Panc1 (cell line): ENCODE measurements around the gene C1QA. TPM values are rescaled to one million over a fixed set of nuclear protein-coding genes. Genes with fewer than 3 reads are reported as not detected.

ENCODE experiments used
- ATAC-seq: fragments of 200-7000 bp; cut with Tn5 transposase; 2 replicates; pipeline ENCODE4 v1.9.1; 2020; ENCODE audit warnings: mild to moderate bottlenecking, moderate library complexity
- BruUV-seq: library from RNA; stranded (reverse); fragments of 400-500 nt; replicated peaks from 2 replicates; lab custom pipeline; 2021; lab: Mats Ljungman, UMichigan
- CTCF ChIA-PET: fragments of 300-600 bp; sonication (Branson Sonifier 250); formaldehyde crosslinking; loops from one replicate; lab custom pipeline; 2022; ENCODE audit warnings: antibody characterized with exemption; lab: Charles Lee
- POLR2A ChIA-PET: fragments of 300-600 bp; sonication (Branson Sonifier 250); formaldehyde crosslinking; loops from one replicate; lab custom pipeline; 2022; ENCODE audit warnings: antibody characterized with exemption; lab: Charles Lee
- DNase-seq: peaks from one replicate; pipeline ENCODE4 v3.0.0-alpha.2; 2010; ENCODE audit warnings: low read depth, low spot score
- H3K27ac ChIP-seq: 2 replicates; pipeline ENCODE4 v1.5.1; 2011; ENCODE audit warnings: mild to moderate bottlenecking, low read length, inconsistent platforms
- H3K27me3 ChIP-seq: fragments of 200-500 bp; sonication (Bioruptor generic); 2 replicates; pipeline ENCODE4 v1.6.0; 2014; ENCODE audit warnings: low read length, inconsistent platforms; ENCODE audit not compliant: control insufficient read depth, insufficient read depth
- H3K36me3 ChIP-seq: fragments of 200-500 bp; sonication (Bioruptor generic); 2 replicates; pipeline ENCODE4 v1.5.1; 2014; ENCODE audit warnings: inconsistent platforms, mild to moderate bottlenecking, low read length, moderate library complexity; ENCODE audit not compliant: control insufficient read depth, insufficient read depth
- H3K4me1 ChIP-seq: 2 replicates; pipeline ENCODE4 v1.5.1; 2011; ENCODE audit warnings: inconsistent platforms, mild to moderate bottlenecking, low read length, moderate library complexity; ENCODE audit not compliant: control insufficient read depth, insufficient read depth
- H3K4me3 ChIP-seq, 2 experiments: 2 replicates each; pipeline ENCODE4 v1.5.1; 2011 to 2012; ENCODE audit warnings: low read depth in 2 of 2, low read length in 2 of 2, mild to moderate bottlenecking in 2 of 2, inconsistent platforms in 1 of 2, moderate library complexity in 1 of 2
- H3K9me3 ChIP-seq: fragments of 200-500 bp; sonication (Bioruptor generic); 2 replicates; pipeline ENCODE4 v1.5.1; 2014; ENCODE audit warnings: low read depth, mild to moderate bottlenecking, inconsistent platforms, low read length, moderate library complexity; ENCODE audit not compliant: control insufficient read depth, insufficient read depth
- CTCF ChIP-seq: fragments of 450-650 bp; IDR thresholded peaks from 2 replicates; pipeline ENCODE4 v1.5.1; 2017; ENCODE audit warnings: mild to moderate bottlenecking
- POLR2AphosphoS5 ChIP-seq: IDR thresholded peaks from 2 replicates; pipeline ENCODE4 v1.6.1; 2012; ENCODE audit warnings: mild to moderate bottlenecking, low read depth, low read length, moderate library complexity
- REST ChIP-seq, 2 experiments: IDR thresholded peaks; 2 replicates each; pipeline ENCODE4 v1.6.1; 2011 to 2012; ENCODE audit warnings: low read depth in 2 of 2, control low read depth in 1 of 2, low read length in 1 of 2, mild to moderate bottlenecking in 1 of 2, moderate library complexity in 1 of 2; ENCODE audit not compliant: insufficient read depth in 1 of 2
- SIN3A ChIP-seq: IDR thresholded peaks from 2 replicates; pipeline ENCODE4 v1.6.1; 2012; ENCODE audit warnings: low read depth, mild to moderate bottlenecking, low read length, moderate library complexity, borderline replicate concordance; ENCODE audit not compliant: insufficient read depth
- TCF7L2 ChIP-seq: IDR thresholded peaks from 2 replicates; pipeline ENCODE4 v1.6.1; 2011; ENCODE audit warnings: mild to moderate bottlenecking, low read depth, low read length, inconsistent platforms
- in situ Hi-C: cut with HindIII; loops from 2 replicates; pipeline ENCODE4 v1.10.0; 2016; ENCODE audit warnings: low sequenced_read_pairs, low pct_unique_long_range_greater_than_20kb
- intact Hi-C: fragments of 100-400 bp; cut with micrococcal nuclease; formaldehyde crosslinking; loops from one replicate; pipeline ENCODE4 v1.10.0; 2022; ENCODE audit not compliant: unreplicated experiment
- total RNA-seq: library from RNA; stranded (reverse); gene quantifications from one replicate; pipeline ENCODE4 v1.2.1, GENCODE V29; 2021; ENCODE audit not compliant: unreplicated experiment

The C1QA gene
- total RNA-seq, 1 experiment from 2014 or later, result 0.41 TPM

GRCh38 chr1:22660716-22661241, 24.4 kb downstream of the C1QA start:
- in situ Hi-C loops, result no loop called here
- Histone ChIP-seq H3K36me3 (no peaks in the 10 kb centered on the region), H3K4me3 (no peak overlapping the region), H3K9me3 (no peaks in the 10 kb centered on the region), H3K27me3 (no peaks in the 10 kb centered on the region; the same call in 1 of the 2 replicates), H3K27ac (no peak overlapping the region), H3K4me1 (no peaks in the 10 kb centered on the region)
- intact Hi-C loops, result no loop called here
- BruUV-seq, result no TSS peak
- no peak for DNase-seq
- CTCF ChIA-PET, result no interaction called here
- no peak for ATAC-seq
- POLR2A ChIA-PET, result no interaction called here
- TF ChIP-seq TCF7L2 (no peak), REST (IDR thresholded peaks at IDR 0.05; ENCODE audit: insufficient read depth in 1 of 2, low read depth in 2 of 2, low read length in 1 of 2) (no peak), POLR2AphosphoS5 (no peak), SIN3A (no peak), CTCF (no peak)

- DNase-seq, result no peak
- Histone ChIP-seq H3K27ac (no peak overlapping the region), H3K36me3 (no peaks in the 10 kb centered on the region), H3K9me3 (no peaks in the 10 kb centered on the region), H3K4me3 (no peak overlapping the region), H3K4me1 (no peaks in the 10 kb centered on the region; the same call in 1 of the 2 replicates), H3K27me3 (no peaks in the 10 kb centered on the region)
- intact Hi-C loops, result no loop called here
- no TSS peak for BruUV-seq
- CTCF ChIA-PET, result no interaction called here
- no peak for TF ChIP-seq CTCF
- TF ChIP-seq POLR2AphosphoS5, result no peak
- TF ChIP-seq REST (IDR thresholded peaks at IDR 0.05; ENCODE audit: insufficient read depth in 1 of 2, low read depth in 2 of 2, low read length in 1 of 2), result no peak
- no peak for TF ChIP-seq TCF7L2
- POLR2A ChIA-PET, result no interaction called here
- ATAC-seq, result no peak
- in situ Hi-C loops, result no loop called here
These were observed 25.5 kb downstream of the C1QA start for GRCh38 chr1:22661880-22662279.
